22Rv1 (cell line): Measurements from ENCODE around the gene SLF2.

Experiments
- ZFX ChIP-seq: fragments of 450-650 bp; IDR thresholded peaks from 2 replicates; pipeline ENCODE4 v1.6.1; 2017; ENCODE audit warnings: antibody characterized with exemption, borderline replicate concordance
- TF ChIP-seq, protein P1 (sequence below): fragments of 450-650 bp; IDR thresholded peaks from 2 replicates; pipeline ENCODE4 v1.5.1; 2017; ENCODE audit warnings: mild to moderate bottlenecking

DNA sequence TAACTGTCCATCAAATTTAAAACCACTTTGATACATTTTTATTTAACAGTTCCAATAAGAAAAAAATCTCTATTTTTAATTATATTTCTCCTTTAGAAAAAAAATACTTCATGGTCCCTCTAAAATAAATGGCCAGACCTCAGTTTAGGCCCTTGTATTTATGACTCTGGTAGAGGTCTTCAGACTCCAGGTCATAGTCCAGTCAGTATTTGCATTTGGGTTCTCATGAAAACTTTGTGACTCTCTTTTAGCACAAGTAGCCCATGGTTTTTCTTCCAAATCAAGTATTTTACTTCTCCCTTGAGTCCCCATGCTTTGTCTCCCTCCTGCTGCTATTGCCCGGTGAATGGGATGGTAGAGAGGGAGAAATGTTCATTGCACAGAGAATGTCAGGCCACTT is 51.1 kb downstream of the SLF2 start:
- TF ChIP-seq, protein P1, sequence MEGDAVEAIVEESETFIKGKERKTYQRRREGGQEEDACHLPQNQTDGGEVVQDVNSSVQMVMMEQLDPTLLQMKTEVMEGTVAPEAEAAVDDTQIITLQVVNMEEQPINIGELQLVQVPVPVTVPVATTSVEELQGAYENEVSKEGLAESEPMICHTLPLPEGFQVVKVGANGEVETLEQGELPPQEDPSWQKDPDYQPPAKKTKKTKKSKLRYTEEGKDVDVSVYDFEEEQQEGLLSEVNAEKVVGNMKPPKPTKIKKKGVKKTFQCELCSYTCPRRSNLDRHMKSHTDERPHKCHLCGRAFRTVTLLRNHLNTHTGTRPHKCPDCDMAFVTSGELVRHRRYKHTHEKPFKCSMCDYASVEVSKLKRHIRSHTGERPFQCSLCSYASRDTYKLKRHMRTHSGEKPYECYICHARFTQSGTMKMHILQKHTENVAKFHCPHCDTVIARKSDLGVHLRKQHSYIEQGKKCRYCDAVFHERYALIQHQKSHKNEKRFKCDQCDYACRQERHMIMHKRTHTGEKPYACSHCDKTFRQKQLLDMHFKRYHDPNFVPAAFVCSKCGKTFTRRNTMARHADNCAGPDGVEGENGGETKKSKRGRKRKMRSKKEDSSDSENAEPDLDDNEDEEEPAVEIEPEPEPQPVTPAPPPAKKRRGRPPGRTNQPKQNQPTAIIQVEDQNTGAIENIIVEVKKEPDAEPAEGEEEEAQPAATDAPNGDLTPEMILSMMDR = no peak
- TF ChIP-seq ZFX = no peak
